Hematopoietic multipotent progenitor cell treated with erythropoietin and hydrocortisone succinate and interleukin-3 and kit ligand, for 4 days (in vitro differentiated cells): ENCODE measurements around the gene ICOSLG.
"Not testable (repeated sequence)": the region's sequence is repeated elsewhere in the genome, so short reads cannot be mapped to it uniquely, and the experiment has no call there.

Experiments
- DNase-seq: peaks from one replicate; pipeline ENCODE4 v3.0.0-alpha.2; 2015

Gene ICOSLG

DNA sequence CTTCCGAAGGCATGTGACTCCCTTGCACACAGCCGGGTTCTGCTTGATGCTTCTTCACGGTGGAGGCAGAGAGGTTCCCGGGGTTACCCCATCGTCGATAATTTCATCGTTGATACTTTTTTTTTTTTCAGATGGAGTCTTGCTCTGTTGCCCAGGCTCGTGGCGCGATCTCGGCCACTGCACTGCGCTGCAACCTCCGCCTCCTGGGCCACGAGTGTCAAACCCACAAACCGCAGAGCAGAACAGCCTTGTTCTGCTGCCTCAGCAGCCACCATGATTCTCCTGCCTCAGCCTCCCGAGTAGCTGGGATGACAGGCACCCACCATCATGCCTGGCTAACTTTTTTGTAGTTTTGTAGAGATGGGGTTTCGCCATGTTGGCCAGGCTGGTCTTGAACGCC, 20.1 kb downstream of the ICOSLG start:
- DNase-seq: not testable (repeated sequence)

DNA sequence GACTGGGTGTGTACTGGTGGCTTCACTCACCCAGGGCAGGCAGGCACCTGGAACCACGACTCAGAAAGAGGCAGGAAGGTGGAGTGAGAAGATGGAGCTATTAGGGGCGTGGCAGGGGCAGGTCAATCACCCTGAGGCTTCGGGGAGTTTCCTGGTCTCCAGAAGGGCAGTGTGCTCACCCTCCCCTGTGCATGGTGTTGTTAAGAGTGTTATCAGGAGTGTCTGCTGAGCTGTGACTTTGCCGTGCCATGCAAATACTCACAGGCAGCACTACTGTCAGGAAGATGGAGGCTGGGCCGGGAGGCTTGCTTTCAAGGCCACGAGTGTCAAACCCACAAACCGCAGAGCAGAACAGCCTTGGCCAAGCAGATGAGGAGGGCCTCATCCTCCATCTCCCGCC, 22.3 kb downstream of the ICOSLG start:
- DNase-seq: not testable (repeated sequence)

DNA sequence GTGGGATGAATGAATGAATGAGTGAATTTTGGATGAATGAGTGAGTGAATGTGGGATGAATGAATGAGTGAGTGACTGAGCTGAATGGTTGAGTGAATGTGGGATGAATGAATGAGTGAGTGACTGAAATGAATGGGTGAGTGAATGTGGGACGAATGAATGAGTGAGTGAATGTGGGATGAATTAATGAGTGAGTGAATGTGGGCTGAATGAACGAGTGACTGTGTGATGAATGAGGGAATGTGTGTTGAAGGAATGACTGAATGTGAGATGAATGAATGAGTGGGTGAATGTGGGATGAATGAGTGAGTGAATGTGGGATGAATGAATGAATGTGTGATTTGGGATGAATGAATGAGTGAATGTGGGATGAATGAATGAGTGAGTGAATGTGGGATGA, 28.8 kb downstream of the ICOSLG start:
- DNase-seq: not testable (repeated sequence)

DNA sequence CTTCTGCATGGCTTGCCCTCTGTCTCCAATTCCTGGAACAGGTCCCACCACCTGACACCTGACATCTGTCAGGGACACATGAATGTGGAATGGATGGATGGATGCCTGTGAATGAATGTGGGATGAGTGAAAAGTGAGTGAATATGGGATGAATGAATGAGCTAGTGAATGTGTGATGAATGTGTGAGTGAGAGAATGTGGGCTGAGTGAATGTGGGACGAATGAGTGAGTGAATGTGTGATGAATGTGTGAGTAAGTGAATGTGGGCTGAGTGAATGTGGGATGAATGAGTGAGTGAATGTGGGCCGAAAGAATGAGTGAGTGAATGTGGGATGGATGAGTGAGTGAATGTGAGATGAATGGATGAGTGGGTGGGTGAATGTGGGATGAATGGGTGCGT, 29.2 kb downstream of the ICOSLG start:
- not testable (repeated sequence) for DNase-seq

DNA sequence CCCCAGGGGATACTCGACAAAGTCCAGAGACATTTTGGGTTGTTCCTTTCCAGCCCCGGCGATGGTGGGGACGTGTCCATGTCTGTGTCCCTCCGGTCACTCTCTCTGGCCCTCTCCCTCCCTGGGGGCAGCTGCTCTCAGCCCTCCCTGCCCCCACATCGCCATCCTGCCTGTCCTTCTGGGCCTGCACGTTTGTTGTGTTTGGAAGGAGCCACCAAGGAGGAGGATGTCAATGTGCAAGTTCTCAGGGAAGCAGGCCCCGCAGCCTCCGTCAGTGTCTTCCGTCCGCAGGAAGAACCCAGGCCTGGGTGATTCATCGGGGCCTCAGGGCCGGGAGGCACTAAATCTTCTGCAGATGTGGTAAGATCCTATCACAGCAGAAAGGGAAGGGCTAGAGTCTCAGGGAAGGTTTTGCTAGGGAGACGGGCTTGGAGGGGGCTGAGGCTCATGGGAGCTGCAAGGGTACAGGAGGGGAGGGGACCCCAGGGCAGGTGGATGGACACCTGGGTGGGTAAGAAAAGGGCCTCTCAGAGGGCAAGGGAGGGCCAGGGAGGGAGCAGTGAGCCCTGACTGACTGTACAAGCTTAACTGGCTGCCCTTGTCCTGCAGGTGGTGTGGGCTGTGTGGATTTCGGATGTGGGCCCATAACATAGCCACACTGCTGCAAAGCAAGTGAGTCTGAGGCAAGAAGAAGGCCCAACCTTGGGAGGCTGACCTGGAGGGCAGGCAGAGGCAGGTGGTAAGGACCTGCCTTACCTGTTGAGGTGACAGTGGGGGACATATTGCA, 32.7 kb downstream of the ICOSLG start:
- not testable (repeated sequence) for DNase-seq

DNA sequence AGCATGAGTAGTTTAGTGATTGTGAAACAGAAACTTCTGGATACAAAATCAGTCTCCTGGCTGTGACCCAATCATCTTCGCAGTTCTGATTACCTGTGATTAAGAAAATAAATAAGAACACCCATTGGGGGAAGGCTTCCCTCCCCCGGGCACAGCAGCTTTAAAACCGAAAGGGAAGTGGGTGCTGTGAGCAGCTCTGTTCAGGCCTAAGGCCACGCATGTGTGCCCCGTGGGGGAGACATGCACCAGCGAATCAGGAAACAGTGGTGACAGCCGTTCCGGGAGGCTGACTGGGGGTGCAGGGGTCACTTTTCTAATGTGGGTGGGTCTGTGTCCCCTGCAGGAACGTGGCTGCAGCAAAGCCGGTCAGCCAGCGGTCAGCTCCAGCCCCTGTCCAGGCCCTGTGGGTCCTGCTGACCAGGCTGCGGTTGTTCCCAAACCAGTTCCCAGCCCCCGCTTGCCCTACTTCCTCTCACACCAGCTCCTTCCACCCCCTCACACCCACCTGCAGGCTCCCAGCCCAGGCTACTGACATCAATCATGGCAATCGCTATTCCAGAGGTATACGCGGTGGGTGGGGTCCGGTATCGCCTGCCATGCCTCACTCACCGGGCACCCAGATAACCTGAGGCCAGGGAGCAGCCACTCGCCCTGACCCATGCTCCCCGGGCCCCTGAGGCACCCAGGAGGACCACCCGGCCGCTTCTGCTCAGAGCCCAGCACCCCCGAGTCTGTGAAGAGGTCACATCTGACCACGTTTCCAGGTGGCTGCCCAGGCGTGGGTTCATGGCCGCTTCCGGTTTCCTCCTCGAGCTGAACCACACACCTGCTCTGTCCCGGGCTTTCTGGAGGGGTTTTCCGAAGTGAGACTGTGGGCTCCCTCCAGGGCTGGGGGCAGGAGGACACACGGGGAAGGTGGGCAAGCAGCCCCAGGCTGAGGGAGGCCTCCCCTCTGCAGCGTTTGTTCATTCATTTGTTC, 33.8 kb downstream of the ICOSLG start:
- not testable (repeated sequence) for DNase-seq

DNA sequence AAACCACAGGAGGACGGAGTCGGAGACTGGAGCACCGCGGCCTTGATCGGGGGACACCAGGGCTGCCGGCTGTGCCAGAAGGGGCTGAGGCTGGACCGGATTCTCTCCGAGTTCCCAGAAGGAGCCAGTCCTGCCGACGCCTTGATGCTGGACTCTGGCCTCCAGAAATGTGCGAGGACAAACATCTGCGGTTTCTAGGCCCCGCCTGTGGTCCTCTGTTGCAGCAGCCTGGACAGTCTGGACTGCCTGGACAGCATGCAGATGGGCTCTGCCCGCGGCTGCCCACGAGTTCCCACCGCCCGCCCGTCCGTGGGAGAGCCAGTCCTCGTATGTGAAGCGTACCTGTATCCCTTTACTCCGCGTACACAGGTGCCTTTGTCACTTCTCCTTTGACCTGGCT, 34.6 kb downstream of the ICOSLG start:
- DNase-seq: not testable (repeated sequence)

DNA sequence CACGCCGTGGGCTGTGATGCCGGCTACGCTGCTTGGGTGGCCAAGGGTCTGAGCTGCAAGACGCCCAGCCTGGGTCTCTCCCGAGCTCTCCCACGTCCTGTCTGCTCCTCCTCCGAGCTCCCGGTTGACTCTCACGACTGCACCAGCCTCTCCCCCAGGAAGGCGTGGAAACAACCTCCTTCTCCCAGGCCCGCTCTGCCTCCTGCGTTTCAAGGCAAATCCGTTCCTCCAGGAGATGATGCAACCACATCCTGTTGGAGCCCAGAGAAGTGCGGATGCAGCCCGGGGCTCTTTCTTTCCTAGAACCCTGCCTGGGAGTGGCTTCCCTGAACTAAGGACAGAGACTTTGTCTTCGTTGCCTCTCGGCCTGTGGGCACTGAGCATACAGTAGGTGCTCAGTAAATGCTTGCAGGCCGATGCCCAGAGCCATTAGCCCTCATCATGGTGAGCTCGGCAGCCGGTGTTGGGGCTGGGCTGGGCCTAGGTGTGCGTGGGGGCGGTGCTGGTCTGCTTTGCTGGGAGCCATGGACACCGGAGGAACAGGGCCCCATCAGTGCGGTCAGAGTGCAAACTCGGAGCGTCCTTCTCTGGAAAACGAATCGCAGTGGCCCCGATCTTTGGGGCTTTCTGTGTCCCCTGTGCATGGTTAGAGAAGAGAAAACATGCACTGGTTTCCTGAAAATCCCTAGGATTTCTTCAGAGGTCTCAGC, 38.0 kb downstream of the ICOSLG start:
- DNase-seq: not testable (repeated sequence)

DNA sequence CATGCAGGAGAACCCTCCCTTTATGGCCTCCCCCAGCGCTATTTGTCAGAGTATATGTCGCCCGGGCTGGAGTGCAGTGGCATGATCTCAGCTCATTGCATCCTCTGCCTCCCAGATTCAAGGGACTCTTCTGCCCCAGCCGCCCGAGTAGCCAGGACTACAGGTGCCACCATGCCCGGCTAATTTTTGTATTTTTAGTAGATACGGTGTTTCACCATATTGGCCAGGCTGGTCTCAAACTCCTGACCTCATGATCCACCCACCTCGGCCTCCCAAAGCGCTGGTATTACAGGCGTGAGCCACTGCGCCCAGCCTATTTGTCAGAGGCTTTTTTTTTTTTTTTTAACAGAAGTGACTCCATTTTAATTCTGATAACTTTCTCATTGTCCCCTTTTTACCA, 40.7 kb downstream of the ICOSLG start:
- DNase-seq: not testable (repeated sequence)

DNA sequence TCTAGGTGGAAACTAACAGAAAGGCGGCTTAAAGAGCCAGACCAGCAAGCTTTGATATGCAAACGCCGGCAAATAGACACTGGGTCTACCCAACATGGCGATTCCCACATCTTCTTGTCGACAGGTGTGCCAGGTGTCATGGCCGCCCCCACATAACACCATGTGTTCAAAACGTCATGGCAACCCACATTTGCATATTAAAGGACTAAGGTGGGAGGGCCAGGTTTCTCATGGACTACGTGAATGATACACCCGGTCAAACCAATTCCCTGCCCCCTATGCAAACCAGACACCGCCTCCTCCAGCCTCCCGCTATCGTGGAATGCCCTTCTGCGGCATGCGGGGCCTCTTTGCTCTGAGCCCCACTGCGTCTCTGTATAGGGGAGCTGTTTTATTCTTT, 41.3 kb downstream of the ICOSLG start:
- no peak for DNase-seq

DNA sequence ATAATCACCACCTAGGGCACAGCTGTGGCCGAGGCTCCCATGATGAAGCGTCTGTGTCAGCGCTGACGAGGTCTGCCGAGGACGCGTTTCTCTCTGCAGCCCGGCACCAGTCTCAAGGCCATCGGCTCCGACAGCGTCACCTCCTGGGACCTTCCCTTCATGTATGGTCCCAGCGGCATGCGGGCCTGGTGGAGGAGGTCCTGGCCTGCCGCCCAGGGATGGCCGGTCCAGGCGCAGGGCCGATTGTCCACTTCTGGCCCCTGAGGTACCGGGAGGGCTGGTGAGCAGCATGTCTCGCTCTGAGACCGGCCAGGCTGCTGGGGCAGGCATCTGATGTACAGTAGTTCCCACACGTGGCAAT, 43.6 kb downstream of the ICOSLG start:
- not testable (repeated sequence) for DNase-seq

DNA sequence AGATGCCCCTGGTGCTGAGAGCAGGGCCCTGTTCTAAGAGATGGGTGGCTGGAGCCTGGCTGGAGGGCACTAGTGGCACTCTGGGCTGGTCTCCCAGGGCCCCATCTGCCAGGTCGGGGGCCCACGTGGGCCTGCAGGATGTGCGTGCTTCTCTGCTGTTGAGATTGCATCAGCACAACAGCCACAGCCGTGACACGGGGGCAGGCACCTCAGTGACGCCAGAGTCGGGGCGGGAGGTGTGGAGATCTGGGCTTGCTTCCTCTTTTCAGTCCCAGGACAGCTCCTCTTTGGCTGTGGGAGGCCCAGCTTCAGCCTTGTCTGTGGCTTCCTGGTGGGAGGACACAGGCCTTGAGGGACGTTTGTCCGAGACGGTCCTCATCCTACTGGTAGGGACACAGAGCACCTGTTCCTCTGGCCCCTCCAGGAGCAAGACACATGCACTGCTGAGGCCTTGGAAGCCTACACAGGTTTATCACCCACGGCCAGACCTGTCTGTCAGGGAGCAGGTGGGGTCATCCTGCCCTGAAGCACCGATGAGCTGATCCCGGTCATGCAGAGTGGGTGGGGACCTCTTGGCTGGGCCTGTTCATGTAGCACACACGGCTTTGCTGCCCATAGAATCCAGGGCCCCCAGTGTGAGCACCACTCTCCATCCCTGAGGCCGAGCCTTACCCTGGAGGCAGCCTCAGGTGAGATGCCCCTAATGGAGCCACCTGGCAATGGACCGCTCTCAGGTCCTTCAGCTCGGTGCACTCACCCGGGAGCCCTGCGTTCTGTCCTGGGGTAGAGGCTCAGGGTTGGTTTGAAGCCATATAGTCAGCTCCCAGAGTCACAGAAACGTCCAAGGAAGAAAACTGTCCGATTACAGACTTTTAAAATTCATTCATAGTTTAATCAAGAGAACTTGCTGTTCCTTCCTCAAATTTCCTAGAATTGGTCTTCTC, 44.3 kb downstream of the ICOSLG start:
- DNase-seq: peak; percentile 85

DNA sequence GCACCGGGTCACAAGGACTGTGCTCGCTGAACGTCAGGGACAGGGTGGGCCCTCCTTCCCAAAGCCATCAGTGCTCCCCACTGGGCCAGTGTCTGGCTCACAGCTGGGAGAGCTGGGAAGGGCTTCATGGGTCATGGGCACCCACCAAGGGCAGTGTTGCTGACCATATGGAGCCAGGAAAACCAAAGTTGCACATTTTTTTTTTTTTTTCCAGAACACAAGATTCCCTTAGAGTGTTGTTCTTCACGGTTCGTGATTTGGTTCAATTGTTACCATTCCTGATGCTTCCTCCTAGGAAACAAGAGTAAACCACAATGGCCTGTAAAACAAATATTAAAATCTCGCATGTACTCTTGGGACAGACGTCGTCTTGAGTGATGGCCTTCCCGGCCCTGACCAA, 45.9 kb downstream of the ICOSLG start:
- not testable (repeated sequence) for DNase-seq

DNA sequence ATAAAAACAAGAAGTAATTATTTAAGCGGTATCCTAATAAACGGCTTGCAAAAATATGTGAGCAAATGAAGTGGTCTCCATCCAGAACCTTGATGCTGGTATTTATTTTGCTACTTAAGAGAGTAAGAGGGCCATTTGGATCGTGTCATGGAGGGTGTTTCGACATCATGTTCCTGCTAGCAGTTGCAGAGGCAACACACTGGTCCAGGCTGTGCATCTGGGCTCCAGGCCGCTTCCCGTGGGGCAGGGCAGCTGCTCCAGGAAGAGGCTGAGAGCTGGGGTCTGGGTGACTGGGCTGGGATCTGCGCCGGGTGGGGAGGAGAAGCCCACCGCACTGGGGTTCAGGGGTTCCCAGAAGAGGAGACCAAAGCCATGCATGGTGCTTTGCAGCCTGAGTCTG, 46.3 kb downstream of the ICOSLG start:
- not testable (repeated sequence) for DNase-seq

DNA sequence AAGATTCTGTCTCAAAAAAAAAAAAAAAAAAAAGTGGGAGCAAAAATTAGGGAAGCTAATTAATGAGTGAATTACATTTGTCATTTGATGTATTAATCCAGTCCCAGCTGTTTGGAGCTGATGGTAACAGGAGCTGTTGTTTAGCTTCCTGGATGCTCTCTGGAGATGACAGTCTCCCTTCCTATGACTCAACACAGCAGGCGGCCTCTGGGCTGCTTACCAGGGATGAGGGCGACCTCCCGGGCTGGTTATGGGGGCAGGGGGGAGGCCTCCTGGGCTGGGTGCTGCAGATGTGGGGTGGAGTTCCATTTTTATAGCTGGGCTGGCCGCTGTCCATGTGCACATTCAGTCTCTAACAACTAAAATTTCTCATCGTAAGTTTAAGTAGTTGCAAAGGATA, 47.6 kb downstream of the ICOSLG start:
- DNase-seq: not testable (repeated sequence)

DNA sequence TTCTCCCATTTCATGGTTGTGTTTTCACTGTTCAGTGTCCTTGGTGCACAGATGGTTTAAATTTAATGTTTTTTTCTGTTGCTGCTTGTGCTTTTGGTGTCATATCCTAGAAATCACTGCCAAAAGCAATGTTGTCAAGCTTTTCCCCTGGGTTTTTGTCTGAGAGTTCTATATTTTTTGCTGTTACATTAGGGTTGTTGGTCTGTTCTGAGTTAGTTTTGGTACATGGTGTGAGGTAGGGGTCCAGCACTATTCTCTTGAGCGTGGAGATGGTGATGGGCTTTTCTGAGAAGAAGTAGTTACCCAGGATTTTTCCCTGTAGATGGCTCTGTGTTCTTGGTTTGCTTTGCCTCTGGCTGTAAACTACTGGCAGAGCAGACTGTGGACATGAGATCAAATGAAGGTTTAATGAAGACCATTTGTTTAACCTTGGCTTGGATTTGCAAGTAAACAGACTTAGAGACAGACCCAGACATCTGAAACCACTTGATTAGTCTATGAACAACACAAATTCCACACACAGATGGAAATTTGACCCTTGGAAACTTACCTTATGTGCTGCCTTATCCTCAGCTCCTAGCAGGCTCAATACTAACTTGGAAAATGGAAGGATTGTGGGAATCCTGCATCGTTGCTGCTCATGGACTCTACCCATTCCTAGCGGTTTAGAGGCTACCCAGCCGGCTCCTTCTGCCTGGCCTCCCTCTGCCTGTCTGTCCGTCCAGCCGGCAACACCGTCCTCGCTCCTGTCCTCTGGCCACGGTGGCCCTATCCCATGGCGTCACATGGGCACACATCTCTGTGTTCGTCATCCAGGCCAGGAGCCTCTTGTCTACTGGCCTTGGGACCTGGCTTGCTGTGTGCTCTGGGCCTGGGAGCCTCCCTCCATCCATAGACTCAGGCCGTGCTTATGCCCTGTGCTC, 50.1 kb downstream of the ICOSLG start:
- DNase-seq: not testable (repeated sequence)

DNA sequence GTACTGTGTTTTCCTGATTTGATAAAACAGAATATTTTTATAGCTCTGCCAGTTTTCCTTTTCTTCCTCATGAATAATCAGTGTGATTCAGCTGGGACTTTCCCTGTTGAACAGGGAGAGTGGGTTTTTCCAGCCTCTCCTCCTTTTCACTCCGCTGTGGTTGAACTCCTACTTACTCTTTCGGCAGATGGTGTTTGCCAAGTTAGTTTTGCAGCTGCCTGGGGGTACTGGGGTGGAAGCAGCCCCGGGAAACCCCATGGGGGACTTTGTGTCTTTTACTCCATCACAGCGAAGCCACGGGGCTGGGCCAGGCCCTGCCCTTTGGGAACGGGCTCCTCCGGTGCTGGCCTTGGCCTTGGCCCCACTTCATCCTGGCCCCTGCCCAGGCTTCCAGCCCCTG, 55.9 kb downstream of the ICOSLG start:
- DNase-seq: not testable (repeated sequence)

DNA sequence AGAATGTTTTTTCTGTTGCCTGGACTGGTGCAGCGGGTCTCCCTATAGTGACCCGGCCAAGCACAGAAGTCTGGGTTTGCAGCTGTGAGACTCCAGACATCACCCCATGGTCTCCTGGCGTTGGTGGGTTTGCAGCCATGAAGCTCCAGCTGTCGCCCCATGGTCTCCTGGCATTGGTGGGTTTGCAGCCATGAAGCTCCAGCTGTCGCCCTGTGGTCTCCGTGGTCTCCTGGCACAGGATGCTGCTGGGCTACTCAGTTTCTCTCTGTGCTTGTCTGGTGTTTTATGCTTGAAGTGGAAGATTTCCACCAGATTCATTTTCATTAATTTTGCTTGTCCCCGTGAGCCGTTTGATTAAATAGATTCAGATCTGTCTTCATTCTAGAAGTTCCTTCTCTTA, 58.5 kb downstream of the ICOSLG start:
- DNase-seq: not testable (repeated sequence)

DNA sequence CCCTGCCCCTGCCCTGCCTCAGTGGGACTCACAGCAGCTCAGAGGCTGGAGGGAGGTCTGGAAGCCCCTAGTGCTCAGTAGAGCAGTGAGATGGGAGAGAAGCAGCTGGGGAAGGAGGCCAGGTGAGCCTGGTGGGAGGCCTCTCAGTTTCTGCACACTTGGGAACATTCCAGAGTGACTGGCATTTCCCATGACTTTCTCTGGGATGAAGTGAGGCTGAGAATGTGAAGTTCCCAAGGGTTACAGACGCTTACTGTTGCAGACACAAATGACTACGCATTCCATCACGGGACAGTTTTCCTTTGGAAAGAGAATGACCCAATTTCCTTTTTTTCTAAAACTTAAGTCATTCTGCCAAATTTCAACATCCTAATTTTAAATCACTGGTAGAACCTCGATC, 59.2 kb downstream of the ICOSLG start:
- not testable (repeated sequence) for DNase-seq

DNA sequence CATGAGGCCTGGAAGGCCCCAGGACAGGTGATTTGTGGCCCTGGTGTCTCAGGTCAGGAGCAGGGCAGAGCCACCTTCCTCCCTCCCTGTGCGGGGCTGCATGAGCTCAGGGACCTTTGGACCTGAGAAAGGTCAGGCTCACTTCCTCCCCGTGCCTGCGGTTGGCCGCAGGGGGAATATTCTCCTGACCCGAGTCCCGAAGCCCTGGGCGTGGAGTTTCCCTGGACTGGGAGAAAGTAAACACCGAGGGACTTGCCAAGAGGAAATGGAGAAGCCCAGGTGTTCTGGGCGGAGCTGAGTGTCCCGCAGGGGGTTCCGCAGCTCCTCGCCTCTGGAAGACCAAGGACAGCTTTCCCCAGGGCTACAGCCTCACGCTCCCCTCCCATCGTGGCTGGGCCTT, 64.6 kb downstream of the ICOSLG start:
- DNase-seq: not testable (repeated sequence)

DNA sequence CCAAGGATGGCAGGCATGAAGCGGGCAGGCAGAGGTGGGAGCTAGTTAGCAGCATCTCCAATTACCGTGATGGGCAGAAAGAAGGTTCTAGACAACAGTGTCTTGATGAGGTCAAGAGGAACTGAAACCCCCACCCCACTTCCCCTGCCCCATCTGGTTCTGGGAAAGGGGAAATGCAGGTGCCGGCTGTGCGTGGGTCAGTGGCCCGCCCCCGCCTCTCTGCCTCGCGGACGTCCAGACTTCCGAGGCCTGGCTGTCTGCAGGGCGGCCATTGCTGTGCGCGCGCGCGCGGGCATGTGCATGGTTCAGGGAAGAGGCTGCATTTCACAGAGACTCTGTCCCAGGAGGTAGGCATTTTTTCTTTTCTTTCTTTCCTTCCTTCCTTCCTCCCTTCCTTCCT, 65.6 kb downstream of the ICOSLG start:
- DNase-seq: not testable (repeated sequence)
